PC-3 (cell line): ENCODE measurements around the gene LRRN4CL.

ENCODE experiments used
- EZH2 ChIP-seq: fragments of 300-600 bp; sonication (generic); IDR thresholded peaks from one replicate; pipeline ENCODE4 v1.6.1; 2017; ENCODE audit warnings: antibody characterized with exemption, mild to moderate bottlenecking, low read length; ENCODE audit not compliant: unreplicated experiment
- TF ChIP-seq, protein P1 (sequence below): fragments of 300-600 bp; sonication (generic); conservative IDR thresholded peaks from 2 replicates; pipeline ENCODE4 v1.5.1; 2017; ENCODE audit warnings: antibody characterized with exemption, low read depth, mild to moderate bottlenecking, low read length

DNA sequence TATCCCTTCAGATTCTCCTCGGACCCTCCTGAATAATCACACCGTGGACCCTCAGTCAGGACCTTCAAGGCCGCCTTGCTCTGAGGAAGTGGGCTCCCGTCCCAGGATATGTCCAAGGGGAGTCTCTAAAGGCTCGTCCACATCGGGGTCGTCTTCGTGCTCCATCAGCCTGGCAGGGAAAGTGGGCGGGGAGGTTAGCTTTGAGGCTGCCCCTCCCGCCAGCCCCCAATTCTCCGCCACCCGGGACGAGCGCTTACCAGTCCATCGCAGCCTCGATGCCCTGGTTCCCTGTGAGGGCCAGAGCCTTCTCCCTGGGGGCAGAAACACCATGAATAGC lies 10.9 kb downstream of the LRRN4CL start:
- TF ChIP-seq, protein P1, sequence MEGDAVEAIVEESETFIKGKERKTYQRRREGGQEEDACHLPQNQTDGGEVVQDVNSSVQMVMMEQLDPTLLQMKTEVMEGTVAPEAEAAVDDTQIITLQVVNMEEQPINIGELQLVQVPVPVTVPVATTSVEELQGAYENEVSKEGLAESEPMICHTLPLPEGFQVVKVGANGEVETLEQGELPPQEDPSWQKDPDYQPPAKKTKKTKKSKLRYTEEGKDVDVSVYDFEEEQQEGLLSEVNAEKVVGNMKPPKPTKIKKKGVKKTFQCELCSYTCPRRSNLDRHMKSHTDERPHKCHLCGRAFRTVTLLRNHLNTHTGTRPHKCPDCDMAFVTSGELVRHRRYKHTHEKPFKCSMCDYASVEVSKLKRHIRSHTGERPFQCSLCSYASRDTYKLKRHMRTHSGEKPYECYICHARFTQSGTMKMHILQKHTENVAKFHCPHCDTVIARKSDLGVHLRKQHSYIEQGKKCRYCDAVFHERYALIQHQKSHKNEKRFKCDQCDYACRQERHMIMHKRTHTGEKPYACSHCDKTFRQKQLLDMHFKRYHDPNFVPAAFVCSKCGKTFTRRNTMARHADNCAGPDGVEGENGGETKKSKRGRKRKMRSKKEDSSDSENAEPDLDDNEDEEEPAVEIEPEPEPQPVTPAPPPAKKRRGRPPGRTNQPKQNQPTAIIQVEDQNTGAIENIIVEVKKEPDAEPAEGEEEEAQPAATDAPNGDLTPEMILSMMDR: no peak
- no peak for TF ChIP-seq EZH2
